SKM-1 treated with dmso at 0.1 percent for 144 hours (cell line): Measurements from ENCODE around the gene PDCD2L.
"Not testable (repeated sequence)": the region's sequence is repeated elsewhere in the genome, so short reads cannot be mapped to it uniquely, and the experiment has no call there.

Experiments
- DNase-seq: peaks from one replicate; lab custom pipeline; 2025; ENCODE audit not compliant: unreplicated experiment; lab: John Stamatoyannopoulos, UW

The PDCD2L gene

GRCh38 chr19:34461375-34462100 lies 57.3 kb downstream of the PDCD2L start:
- DNase-seq: no peak

GRCh38 chr19:34464785-34465184 lies 60.6 kb downstream of the PDCD2L start:
- DNase-seq: not testable (repeated sequence)

GRCh38 chr19:34468409-34468808 lies 64.2 kb downstream of the PDCD2L start:
- no peak for DNase-seq

GRCh38 chr19:34469026-34469425 lies 64.8 kb downstream of the PDCD2L start:
- not testable (repeated sequence) for DNase-seq

- DNase-seq: no peak
These were observed 67.9 kb downstream of the PDCD2L start for GRCh38 chr19:34471906-34472700.

- no peak for DNase-seq
These were observed 70.2 kb downstream of the PDCD2L start for GRCh38 chr19:34474233-34474989.

GRCh38 chr19:34475026-34475974 lies 71.1 kb downstream of the PDCD2L start:
- DNase-seq: peak; percentile 30
